Transverse colon (tissue), 4 donors: Measurements from ENCODE around the gene NDC80.

Source experiments
- POLR2AphosphoS5 ChIP-seq, 3 donors: sonication (generic); formaldehyde crosslinking; IDR thresholded peaks; one replicate each; pipeline ENCODE4 v1.6.1; 2016; ENCODE audit warnings: antibody characterized with exemption in 3 of 3
- TF ChIP-seq, protein P1 (sequence below), 5 experiments: fragments of 200-600 bp in 3 of 5; fragments of 450-650 bp in 2 of 5; sonication (generic) in 3 of 5; IDR thresholded peaks; 1 replicate in 2 of 5; 2 replicates in 3 of 5; pipeline ENCODE4 v1.5.1; 2016 to 2017; ENCODE audit warnings: antibody characterized with exemption in 5 of 5, inconsistent platforms in 3 of 5, mild to moderate bottlenecking in 2 of 5, moderate library complexity in 1 of 5

DNA sequence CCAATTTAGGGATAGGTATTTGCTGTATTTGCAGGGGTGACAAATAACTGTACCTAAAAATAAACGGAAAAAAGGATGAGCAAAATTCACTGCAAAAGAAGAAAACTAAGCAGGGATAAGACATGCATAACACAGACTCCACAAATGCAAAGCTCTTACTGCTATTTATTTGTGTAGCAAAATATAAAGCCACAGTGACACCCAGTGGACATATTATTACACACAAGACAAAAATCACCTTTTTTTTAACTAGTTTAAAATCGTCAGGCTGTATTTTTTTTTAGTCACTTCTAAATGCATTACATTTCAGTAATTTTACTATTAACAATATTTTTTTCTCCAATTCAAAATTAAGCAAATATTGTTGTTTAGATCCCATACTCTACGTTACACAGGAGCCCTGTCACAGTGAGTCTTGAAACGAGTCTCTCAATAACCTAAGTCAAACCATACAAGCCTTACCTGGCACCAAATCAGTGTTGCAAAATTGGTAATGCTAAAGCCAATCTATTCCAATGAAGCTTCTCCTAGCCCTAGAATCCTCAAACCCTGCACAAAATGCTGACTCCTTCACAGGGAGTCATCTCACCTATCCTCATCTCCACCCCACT lies 23.8 kb upstream of the NDC80 start:
- TF ChIP-seq, protein P1, sequence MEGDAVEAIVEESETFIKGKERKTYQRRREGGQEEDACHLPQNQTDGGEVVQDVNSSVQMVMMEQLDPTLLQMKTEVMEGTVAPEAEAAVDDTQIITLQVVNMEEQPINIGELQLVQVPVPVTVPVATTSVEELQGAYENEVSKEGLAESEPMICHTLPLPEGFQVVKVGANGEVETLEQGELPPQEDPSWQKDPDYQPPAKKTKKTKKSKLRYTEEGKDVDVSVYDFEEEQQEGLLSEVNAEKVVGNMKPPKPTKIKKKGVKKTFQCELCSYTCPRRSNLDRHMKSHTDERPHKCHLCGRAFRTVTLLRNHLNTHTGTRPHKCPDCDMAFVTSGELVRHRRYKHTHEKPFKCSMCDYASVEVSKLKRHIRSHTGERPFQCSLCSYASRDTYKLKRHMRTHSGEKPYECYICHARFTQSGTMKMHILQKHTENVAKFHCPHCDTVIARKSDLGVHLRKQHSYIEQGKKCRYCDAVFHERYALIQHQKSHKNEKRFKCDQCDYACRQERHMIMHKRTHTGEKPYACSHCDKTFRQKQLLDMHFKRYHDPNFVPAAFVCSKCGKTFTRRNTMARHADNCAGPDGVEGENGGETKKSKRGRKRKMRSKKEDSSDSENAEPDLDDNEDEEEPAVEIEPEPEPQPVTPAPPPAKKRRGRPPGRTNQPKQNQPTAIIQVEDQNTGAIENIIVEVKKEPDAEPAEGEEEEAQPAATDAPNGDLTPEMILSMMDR (IDR thresholded peaks at IDR 0.05), result peak; percentile 48 to 61 (median 52)
- no peak for TF ChIP-seq POLR2AphosphoS5 (IDR thresholded peaks at IDR 0.05)
